Epithelial cell of proximal tubule (primary cell): Measurements from ENCODE around the gene TSHZ1. TPM values are rescaled to one million over a fixed set of nuclear protein-coding genes. Genes with fewer than 3 reads are reported as not detected.

ENCODE experiments used
- DNase-seq: peaks from one replicate; pipeline ENCODE4 v3.0.0-alpha.2; 2011; ENCODE audit warnings: low read depth
- H3K4me3 ChIP-seq: 2 replicates; pipeline ENCODE4 v1.5.1; 2011; ENCODE audit warnings: low read depth, mild to moderate bottlenecking, low read length
- CTCF ChIP-seq: conservative IDR thresholded peaks from 2 replicates; pipeline ENCODE4 v1.5.1; 2012; ENCODE audit warnings: low read depth, mild to moderate bottlenecking, low read length
- total RNA-seq: library from RNA; depleted of rRNA; stranded (reverse); fragments of >200 nt; gene quantifications from 2 replicates; pipeline ENCODE4 v1.2.3, GENCODE V29; 2015

The TSHZ1 gene
- total RNA-seq, 1 donor from 2014 or later: 5.1 TPM

- peak overlapping the region; percentile 90 for H3K4me3 ChIP-seq
- no peak for DNase-seq
- TF ChIP-seq CTCF: no peak
Observed at GRCh38 chr18:75207310-75208154, 3.1 kb upstream of the TSHZ1 start.

GRCh38 chr18:75208155-75208835, 2.3 kb upstream of the TSHZ1 start:
- peak overlapping the region; percentile 90 for H3K4me3 ChIP-seq
- no peak for TF ChIP-seq CTCF
- no peak for DNase-seq

GRCh38 chr18:75208836-75209128, 1.8 kb upstream of the TSHZ1 start:
- TF ChIP-seq CTCF: no peak
- H3K4me3 ChIP-seq: peak overlapping the region; percentile 90
- no peak for DNase-seq

GRCh38 chr18:75209129-75209950, 1.3 kb upstream of the TSHZ1 start, which contains the start of gene PTGR3:
TSS of gene PTGR3 (minus strand) at chr18:75209139. CDS start at chr18:75209058, 81 bp downstream.
- DNase-seq: no peak
- H3K4me3 ChIP-seq: peak within 1 kb of the TSS; percentile 90
- no peak for TF ChIP-seq CTCF

GRCh38 chr18:75209951-75210258, 692 bp upstream of the TSHZ1 start:
- peak overlapping the region; percentile 90 for H3K4me3 ChIP-seq
- DNase-seq: no peak
- no peak for TF ChIP-seq CTCF

GRCh38 chr18:75211002-75211621, 515 bp downstream of the TSHZ1 start:
- peak overlapping the region; percentile 90 for H3K4me3 ChIP-seq
- DNase-seq: no peak
- TF ChIP-seq CTCF: no peak
